Activated effector memory CD4-positive, alpha-beta T cell treated with Interleukin-2 at 50 U/mL for 16 hours (primary cell): Measurements from ENCODE around the gene GAMT.

Experiments used
- DNase-seq: peaks from one replicate; pipeline ENCODE4 v3.0.0-alpha.2; 2020

GAMT gene

GRCh38 chr19:1399079-1399478, 2.3 kb downstream of the GAMT start:
- DNase-seq, result no peak

- DNase-seq, result no peak
Measured at GRCh38 chr19:1397838-1398237, 3.5 kb downstream of the GAMT start.

DNA sequence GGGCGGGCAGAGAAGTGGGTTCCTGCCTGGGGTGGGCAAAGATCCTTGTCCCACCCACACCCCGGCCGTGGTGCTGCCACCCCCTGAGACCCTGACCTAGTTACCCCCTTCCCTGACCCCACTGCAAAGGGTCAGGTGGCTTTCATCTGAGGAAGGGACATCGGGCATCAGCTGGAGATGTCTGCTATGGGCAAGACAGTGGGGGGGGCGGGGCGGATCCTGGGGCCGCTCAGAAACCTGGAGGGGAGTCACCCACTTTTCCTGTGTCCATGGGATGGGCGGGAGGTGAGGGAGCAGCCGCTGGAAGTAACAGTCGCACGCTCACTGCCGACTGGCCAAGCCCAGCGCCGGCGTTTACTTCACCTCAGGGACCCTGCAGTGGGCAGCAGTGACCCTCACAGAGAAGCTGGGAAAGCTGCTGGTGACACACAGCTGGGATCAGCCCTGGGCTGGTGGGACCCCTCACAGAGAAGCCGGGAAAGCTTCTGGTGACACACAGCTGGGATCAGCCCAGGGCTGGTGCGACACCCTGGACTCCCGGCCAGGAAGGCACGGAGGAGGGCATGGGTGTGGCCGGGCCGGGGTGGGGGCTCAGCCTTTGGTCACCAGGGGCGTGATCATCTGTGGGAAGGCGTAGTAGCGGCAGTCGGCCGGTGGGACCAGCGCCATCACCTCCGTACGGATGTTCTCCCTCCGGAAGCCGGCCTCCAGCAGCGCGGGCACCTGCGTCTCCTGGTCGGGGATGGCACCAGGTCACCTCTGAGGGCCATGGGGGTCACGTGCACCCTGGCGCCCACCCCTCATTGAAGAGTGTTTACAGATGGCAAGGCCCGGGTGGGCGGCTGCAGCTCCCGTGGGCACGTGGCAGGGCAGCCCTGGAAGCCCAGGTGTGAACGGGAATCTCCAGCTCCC, 4.3 kb downstream of the GAMT start:
- DNase-seq, result no peak

DNA sequence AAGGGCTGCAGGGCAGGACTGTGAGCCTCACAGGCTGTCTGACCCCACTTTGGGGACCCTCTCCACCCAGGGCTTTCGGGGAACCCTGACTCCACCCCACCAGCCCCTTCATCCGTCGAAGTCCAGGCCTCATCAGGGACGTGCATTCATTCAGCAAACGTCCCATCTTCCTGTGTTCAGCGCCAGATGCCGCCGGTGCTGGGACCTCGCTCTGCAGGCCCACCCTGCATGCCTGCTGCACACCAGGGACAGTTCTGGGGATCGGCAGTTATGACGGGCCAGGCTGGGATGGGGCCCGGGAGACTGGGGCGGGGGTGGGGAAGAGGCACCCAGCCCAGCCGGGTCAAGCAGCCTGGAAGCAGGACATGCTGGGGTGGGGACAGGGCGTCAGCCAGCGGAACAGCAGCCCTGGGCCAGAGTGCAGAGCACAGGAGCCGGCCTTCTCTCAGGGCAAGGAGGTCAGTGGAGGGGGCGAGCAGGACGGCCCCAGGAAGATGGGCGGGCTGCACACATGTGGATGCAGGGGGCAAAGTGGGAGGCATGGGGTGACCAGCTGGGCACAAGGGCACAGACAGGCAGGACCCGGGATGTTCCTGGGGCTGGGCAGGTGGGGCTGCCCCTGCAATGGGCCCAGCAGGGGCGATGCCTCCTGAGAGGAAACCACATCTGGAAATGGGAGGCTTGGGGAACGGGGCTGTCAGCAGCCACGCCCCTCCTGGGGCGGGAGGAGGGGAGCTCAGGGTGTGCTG, 5.1 kb downstream of the GAMT start:
- DNase-seq, result no peak

DNA sequence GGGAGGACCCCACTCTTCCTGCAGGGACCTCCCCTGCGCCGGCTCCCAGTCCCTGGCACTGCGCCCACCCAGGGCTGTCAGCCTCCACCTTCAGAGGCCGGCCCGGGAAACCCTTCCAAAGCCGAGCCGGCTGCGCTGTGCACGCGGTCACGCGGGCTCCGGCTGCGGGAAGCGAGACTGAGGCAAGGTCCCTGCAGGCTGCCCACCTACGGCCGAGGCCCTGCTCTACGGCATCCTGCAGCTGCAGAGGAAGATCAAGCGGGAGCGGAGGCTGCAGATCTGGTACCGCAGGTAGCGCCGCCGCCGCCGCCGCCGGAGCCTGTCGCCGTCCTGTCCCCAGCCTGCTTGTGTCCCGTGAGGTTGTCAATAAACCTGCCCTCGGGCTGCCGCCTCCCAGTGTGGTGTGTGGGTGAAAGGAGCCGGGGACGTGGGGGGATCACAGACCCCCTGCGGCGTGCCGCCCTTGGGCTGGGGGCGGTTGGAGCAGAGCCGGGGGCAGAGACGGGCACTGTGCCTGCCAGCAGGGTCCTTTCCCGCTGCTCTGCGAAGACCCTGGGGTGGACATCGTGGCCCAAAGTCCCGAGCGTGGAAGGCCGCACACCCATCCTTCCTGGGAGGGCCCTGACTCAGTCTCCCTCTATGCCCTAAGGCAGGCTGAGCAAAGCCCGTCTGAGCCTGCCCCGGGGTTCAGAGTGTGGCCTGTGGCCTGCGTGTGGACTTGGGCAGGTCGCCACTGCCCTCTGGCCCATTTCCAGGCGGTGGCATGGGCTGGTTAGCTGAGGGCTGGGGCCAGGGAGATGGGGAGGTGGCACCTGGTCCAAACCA, 5.9 kb downstream of the GAMT start:
- no peak for DNase-seq

DNA sequence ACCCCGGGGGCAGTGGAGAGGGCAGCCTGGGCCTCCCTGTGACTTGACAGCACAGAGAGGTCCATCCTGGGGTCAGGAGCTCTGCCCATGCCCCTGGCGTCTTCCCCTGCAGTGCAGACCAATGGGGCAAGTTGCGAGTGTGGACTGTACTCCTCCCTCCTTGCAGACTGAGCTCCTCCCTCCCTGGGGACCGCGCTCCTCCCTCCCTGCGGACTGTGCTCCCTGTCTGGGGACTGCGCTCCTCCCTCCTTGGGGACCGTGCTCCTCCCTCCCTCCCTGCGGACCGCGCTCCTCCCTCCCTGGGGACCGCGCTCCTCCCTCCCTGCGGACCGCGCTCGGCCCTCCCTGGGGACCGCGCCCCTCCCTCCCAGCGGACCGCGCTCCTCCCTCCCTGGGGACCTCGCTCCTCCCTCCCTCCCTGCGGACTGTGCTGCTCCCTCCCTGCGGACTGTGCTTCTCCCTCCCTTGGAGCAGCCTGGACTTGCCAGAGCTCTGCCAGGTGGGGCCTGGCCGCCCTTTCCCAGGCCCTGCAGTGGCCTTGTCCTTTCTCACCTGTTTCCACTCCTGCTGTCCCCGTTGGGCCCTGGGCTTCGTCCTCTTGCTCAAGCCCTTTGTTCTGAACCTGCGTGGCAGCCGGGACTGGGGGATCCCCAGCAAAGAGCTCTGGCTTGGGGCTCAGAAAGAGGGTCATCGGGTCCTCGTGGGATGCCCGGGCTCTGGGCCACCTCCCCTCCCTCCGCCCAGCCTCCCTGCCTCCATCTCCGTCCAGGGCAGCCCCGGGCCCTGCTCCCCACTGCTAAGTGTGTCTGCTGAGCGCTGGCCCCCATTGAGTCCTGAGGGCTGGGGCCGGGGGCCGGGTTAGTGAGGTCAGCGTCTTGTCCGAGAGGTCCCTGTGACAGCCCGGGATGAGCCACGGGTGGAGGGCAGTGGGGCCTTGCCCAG, 6.8 kb downstream of the GAMT start:
- no peak for DNase-seq

- no peak for DNase-seq
Measured at GRCh38 chr19:1393841-1394240, 7.5 kb downstream of the GAMT start.

- no peak for DNase-seq
Measured at GRCh38 chr19:1392939-1393530, 8.3 kb downstream of the GAMT start.

DNA sequence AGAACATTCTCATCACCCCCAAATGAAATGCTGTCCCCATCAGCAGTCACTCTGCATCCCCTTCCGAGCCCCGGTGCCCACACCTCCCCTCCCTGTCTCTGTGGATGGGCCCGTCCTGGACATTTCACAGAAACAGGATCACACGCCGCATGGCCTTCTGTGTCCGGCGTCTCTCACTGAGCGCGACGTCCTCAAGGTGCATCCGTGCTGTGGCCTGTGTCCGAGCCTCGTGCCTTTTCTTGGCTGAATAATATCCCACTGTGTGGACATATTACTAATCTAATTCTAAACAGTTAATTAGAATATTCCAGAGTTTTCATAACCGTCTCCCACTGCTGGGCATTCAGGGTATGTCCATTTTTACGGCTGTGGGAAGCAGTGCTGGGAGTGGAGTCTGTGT, 8.9 kb downstream of the GAMT start:
- no peak for DNase-seq

DNA sequence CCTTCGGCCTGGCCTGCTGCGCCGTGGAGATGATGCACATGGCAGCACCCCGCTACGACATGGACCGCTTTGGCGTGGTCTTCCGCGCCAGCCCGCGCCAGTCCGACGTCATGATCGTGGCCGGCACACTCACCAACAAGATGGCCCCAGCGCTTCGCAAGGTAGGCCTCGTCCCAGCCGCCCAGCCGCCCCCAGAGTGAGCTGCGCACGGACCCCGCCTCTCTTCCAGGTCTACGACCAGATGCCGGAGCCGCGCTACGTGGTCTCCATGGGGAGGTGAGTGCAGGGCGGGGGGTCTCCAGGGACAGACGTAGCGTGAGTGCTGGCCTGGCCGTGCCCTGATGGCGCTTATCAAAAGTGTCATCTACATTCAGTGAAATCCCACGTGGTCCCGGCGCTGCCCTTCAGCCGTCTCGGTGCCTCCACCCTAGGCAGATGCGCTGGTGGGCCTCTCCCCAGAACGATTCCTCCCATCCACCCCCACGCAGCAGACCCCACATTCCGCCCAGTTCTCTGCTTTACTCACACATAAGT, 10.4 kb downstream of the GAMT start:
- DNase-seq, result no peak

DNA sequence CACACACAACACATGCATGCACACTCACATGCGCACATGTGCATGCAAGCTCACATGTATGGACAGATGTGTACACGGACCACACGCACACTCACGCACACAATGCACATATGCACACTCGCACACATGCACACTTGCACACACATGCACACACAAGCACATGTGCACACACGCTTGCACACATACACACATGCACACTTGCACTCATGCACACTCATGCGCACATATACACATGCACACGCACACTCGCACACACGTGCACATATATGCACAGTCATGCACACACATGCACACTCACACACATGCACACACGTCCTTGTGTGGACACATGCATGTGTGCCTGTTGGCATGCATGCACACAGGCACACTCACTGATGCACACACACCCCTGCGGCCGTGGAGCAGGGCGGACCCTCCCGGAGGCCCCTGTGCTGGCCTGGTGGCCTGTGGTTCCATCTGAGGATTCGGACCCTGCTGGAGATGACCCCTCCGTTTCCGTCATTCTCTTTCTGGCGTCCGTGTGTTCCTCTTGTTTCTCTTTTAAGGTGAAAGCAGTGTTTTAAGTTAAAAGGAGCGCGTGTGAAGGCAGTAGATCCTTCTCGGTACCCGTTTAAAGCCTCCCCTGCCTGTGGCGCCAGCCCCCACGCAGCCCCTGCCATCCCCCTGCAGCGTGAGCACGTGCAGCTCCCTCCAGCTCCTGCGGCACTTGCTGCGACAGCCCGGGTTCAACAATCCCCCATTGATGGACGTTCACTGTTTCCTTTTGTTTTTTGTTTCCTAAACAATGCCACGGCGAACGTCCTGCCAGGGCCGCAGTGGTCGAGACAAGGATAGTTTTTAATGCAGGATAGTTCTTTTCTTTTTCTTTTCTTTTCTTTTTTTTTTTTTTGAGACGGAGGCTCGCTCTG, 12.1 kb downstream of the GAMT start:
- no peak for DNase-seq

DNA sequence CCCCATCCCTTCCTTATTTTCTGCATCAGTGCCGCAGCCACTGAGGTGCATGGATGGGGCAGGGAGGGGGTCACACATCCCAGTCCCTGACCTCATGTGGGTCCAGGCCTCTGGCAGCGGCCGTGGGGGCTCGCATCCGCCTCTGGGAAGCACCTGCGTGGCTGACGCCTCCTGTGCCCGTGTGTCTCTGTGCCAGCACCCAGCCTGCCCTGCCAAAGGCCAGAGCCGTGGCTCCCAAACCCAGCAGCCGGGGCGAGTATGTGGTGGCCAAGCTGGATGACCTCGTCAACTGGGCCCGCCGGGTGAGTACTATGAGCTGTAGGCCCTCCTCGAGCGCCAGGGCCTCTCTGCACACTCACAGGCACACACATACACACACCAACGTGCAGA, 12.7 kb downstream of the GAMT start:
- no peak for DNase-seq

- DNase-seq, result no peak
Measured at GRCh38 chr19:1387684-1388636, 13.4 kb downstream of the GAMT start.

DNA sequence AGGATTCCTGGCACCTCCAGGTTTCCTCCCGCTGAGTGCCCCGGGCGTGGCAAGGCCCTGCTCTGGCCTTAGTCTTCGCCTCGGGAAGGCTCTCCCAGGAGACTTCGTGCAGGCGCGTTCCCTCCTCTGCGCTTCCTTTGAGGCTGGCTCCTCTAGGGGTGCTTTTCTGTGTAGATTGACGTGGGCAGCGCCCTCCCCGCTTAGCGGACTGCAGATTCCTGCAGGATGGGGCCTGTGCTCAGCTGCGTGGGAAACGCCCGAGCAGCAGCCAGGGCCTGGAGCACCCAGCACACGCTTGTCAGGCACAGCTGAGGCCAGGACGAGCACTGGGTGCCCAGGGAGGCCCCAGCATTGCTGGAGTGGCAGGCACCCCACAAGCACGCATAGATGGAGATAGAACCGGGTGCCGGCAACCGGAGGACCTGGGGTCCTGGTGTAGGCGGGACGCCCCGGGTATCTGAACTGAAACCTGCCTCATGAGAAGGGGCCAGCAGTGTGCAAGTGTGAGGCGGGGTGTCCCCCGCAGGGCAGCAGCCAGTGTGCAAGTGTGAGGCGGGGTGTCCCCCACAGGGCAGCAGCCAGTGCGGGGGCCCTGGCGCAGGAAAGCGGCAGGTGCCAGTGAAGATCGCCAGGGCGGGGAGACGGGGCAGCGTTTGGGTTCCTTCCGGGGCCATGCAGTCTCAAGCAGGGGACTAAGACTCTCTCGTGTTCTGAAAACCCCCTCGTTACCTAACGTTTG, 14.2 kb downstream of the GAMT start:
- no peak for DNase-seq

GRCh38 chr19:1385816-1386215, 15.5 kb downstream of the GAMT start:
- DNase-seq, result no peak

- no peak for DNase-seq
Measured at GRCh38 chr19:1384478-1385110, 16.7 kb downstream of the GAMT start.

DNA sequence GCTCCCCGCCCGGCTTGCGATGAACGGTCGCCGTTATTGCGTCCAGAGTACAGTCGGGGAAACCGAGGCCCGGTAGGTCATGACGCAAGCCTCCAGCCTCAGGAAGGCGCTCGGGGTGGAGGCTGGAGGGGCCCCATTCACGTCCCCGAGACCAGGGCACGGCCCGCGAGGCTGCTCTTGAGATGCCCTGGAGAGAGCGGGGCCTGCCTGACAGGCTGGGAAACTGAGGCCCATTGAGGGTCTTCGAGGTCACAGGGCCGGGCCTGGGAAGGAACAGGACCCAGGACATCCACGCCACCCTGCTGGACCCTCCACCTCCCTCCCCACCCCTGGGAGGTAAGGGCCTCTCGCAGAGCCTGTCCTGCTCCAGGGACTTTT, 17.3 kb downstream of the GAMT start:
- DNase-seq, result no peak
